Right renal cortex interstitium (tissue), 3 donors: ENCODE measurements around the gene PA2G4. TPM values are rescaled to one million over a fixed set of nuclear protein-coding genes. Genes with fewer than 3 reads are reported as not detected.

Source experiments
- polyA plus RNA-seq, 3 donors: library from polyadenylated mRNA; unstranded; fragments of 120-200 nt; gene quantifications; one replicate each; pipeline ENCODE4 v1.2.1, GENCODE V29; 2013; ENCODE audit not compliant: insufficient read length in 3 of 3

The PA2G4 gene
- polyA plus RNA-seq, 3 donors = 171 to 177 (median 175) TPM

Other genes starting within 250 kb of the PA2G4 start
- 10 to 100 TPM; 35.6 to 37.5 (median 36.3) TPM for gene PYM1, start 176.7 kb upstream of the PA2G4 start, polyA plus RNA-seq
- gene DGKA, start 173.4 kb upstream of the PA2G4 start, polyA plus RNA-seq = 10 to 100 TPM; 17.2 to 17.8 (median 17.7) TPM
- gene PMEL, start 138.5 kb upstream of the PA2G4 start, polyA plus RNA-seq = 1 to 10 TPM; 3.0 to 3.9 (median 3.8) TPM
- gene CDK2, start 137.7 kb upstream of the PA2G4 start, polyA plus RNA-seq = 10 to 100 TPM; 56.8 to 58.8 (median 58.6) TPM
- 100 to 1,000 TPM; 160 to 162 (median 161) TPM for gene RAB5B, start 130.5 kb upstream of the PA2G4 start, polyA plus RNA-seq
- 10 to 100 TPM; 47.0 to 48.1 (median 47.4) TPM for gene SUOX, start 107.3 kb upstream of the PA2G4 start, polyA plus RNA-seq
- 10 to 100 TPM; 15.0 to 15.7 (median 15.1) TPM for gene IKZF4, start 83.5 kb upstream of the PA2G4 start, polyA plus RNA-seq
- gene RPS26, start 62.6 kb upstream of the PA2G4 start, polyA plus RNA-seq = 100 to 1,000 TPM; 127 to 550 (median 327) TPM
- 10 to 100 TPM; 72.3 to 90.7 (median 82.9) TPM for gene ERBB3, start 24.4 kb upstream of the PA2G4 start, polyA plus RNA-seq
- gene RPL41, start 12.1 kb downstream of the PA2G4 start, polyA plus RNA-seq = 1,000 to 10,000 TPM; 5,478 to 6,026 (median 6,015) TPM
- 1 to 10 TPM; 5.8 to 6.3 (median 6.1) TPM for gene ZC3H10, start 13.7 kb downstream of the PA2G4 start, polyA plus RNA-seq
- gene ESYT1, start 23.7 kb downstream of the PA2G4 start, polyA plus RNA-seq = 10 to 100 TPM; 75.1 to 82.9 (median 77.6) TPM
- 100 to 1,000 TPM; 176 to 177 (median 176) TPM for gene MYL6B, start 48.0 kb downstream of the PA2G4 start, polyA plus RNA-seq
- 1,000 to 10,000 TPM; 2,228 to 2,441 (median 2,313) TPM for gene MYL6, start 53.8 kb downstream of the PA2G4 start, polyA plus RNA-seq
- gene SMARCC2, start 84.9 kb downstream of the PA2G4 start, polyA plus RNA-seq = 100 to 1,000 TPM; 112 to 131 (median 118) TPM
- gene RNF41, start 117.4 kb downstream of the PA2G4 start, polyA plus RNA-seq = 10 to 100 TPM; 44.8 to 48.4 (median 46.7) TPM
- 10 to 100 TPM; 26.1 to 31.5 (median 29.5) TPM for gene NABP2, start 119.8 kb downstream of the PA2G4 start, polyA plus RNA-seq
- 10 to 100 TPM; 36.0 to 50.3 (median 49.2) TPM for gene SLC39A5, start 125.5 kb downstream of the PA2G4 start, polyA plus RNA-seq
- 10 to 100 TPM; 24.9 to 27.2 (median 25.2) TPM for gene ANKRD52, start 153.8 kb downstream of the PA2G4 start, polyA plus RNA-seq
- 10 to 100 TPM; 16.6 to 19.6 (median 16.8) TPM for gene COQ10A, start 162.4 kb downstream of the PA2G4 start, polyA plus RNA-seq
- 100 to 1,000 TPM; 216 to 220 (median 217) TPM for gene CS, start 195.8 kb downstream of the PA2G4 start, polyA plus RNA-seq
- 100 to 1,000 TPM; 155 to 171 (median 163) TPM for gene CNPY2, start 211.4 kb downstream of the PA2G4 start, polyA plus RNA-seq
- 10 to 100 TPM; 73.1 to 89.8 (median 75.8) TPM for gene PAN2, start 229.4 kb downstream of the PA2G4 start, polyA plus RNA-seq
- gene IL23A, start 234.3 kb downstream of the PA2G4 start, polyA plus RNA-seq = under 1 TPM; 0.58 to 0.82 (median 0.65) TPM